Activated CD8-positive, alpha-beta T cell treated with anti-CD3 and anti-CD28 coated beads for 36 hours (primary cell): ENCODE measurements around the gene SPATA16. TPM values are rescaled to one million over a fixed set of nuclear protein-coding genes. Genes with fewer than 3 reads are reported as not detected.
"Not testable (repeated sequence)": the region's sequence is repeated elsewhere in the genome, so short reads cannot be mapped to it uniquely, and the experiment has no call there.

ENCODE experiments used
- ATAC-seq: fragments of 200-7000 bp; cut with Tn5 transposase; one replicate; pipeline ENCODE4 v1.10.0; 2021; ENCODE audit warnings: mild to moderate bottlenecking, moderate library complexity
- CTCF ChIA-PET: fragments of 350-600 bp; sonication (Branson Sonifier 250); formaldehyde crosslinking; loops from one replicate; lab custom pipeline; 2021; ENCODE audit warnings: antibody characterized with exemption; lab: Charles Lee
- POLR2A ChIA-PET: fragments of 350-600 bp; sonication (Branson Sonifier 250); formaldehyde crosslinking; loops from one replicate; lab custom pipeline; 2021; ENCODE audit warnings: antibody characterized with exemption; lab: Charles Lee
- DNase-seq: peaks from one replicate; pipeline ENCODE4 v3.0.0-alpha.2; 2020
- H3K27ac Mint-ChIP-seq: one replicate; pipeline ENCODE4 v1.8.0; 2021; ENCODE audit warnings: mild to moderate bottlenecking, mixed read lengths
- H3K27me3 Mint-ChIP-seq: one replicate; pipeline ENCODE4 v1.8.0; 2021; ENCODE audit warnings: mixed read lengths
- H3K36me3 Mint-ChIP-seq: one replicate; pipeline ENCODE4 v1.8.0; 2021; ENCODE audit warnings: low read depth, mixed read lengths
- H3K4me1 Mint-ChIP-seq: one replicate; pipeline ENCODE4 v1.8.0; 2021; ENCODE audit warnings: low read depth, mixed read lengths
- H3K4me3 Mint-ChIP-seq: one replicate; pipeline ENCODE4 v1.8.0; 2021; ENCODE audit warnings: mild to moderate bottlenecking, moderate library complexity, mixed read lengths
- H3K9me3 Mint-ChIP-seq: one replicate; pipeline ENCODE4 v1.8.0; 2021; ENCODE audit warnings: mixed read lengths
- intact Hi-C: fragments of 100-400 bp; cut with micrococcal nuclease; formaldehyde crosslinking; loops from one replicate; pipeline ENCODE4 v1.10.0; 2022
- total RNA-seq, 2 experiments: library from RNA; stranded (reverse); gene quantifications; one replicate each; pipeline ENCODE4 v1.2.3, GENCODE V29; 2021
- TF ChIP-seq, protein P1 (sequence below): fragments of 200-600 bp; IDR thresholded peaks from one replicate; pipeline ENCODE4 v1.8.0; 2022; ENCODE audit warnings: antibody characterized with exemption, mild to moderate bottlenecking

The SPATA16 gene, protein sequence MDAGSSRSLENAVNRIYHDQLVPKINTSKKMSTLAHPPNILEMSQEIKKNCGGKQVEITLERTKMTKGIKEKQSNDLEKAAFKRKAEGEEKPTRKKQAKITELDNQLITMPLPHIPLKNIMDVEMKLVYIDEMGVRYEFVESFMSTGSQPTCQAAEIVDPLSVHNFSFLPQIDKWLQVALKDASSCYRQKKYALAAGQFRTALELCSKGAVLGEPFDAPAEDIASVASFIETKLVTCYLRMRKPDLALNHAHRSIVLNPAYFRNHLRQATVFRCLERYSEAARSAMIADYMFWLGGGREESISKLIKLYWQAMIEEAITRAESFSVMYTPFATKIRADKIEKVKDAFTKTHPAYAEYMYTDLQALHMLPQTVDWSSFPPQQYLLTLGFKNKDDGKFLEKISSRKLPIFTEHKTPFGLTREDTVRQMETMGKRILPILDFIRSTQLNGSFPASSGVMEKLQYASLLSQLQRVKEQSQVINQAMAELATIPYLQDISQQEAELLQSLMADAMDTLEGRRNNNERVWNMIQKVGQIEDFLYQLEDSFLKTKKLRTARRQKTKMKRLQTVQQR
- total RNA-seq: not detected

DNA sequence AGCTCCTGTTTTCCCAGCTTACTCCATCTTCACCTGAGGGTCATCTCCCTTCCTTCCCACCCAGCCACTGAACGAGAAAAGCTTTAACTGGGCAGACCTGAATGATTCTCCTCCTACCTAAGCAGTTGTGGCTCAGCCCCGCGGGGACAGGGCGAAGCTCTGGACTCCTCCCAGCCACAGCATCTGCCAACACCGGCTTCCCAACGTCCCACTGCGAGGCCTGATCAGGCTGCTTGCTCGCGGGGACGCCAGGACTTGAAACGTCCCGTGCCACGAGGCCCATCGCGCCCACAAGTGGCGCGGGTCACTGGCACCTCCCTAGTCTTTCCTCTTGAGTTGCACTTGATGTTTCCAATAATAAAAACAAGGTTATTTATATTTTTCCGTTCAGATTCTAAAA, at the start of gene SPATA16:
SPATA16 (minus strand) TSS at position 250 of the 400 bp plus-strand sequence. CDS start 23,504 bp downstream, outside the sequence.
- CTCF ChIA-PET: no interaction called here
- Mint-ChIP-seq H3K36me3 (no peaks in the 10 kb centered on the region), H3K4me3 (no peak within 1 kb of the TSS), H3K4me1 (no peaks in the 10 kb centered on the region), H3K27me3 (no peaks in the 10 kb centered on the region), H3K27ac (no peak within 1 kb of the TSS), H3K9me3 (no peaks in the 10 kb centered on the region)
- intact Hi-C loops: no loop called here
- DNase-seq: no peak
- POLR2A ChIA-PET: no interaction called here
- TF ChIP-seq, protein P1, sequence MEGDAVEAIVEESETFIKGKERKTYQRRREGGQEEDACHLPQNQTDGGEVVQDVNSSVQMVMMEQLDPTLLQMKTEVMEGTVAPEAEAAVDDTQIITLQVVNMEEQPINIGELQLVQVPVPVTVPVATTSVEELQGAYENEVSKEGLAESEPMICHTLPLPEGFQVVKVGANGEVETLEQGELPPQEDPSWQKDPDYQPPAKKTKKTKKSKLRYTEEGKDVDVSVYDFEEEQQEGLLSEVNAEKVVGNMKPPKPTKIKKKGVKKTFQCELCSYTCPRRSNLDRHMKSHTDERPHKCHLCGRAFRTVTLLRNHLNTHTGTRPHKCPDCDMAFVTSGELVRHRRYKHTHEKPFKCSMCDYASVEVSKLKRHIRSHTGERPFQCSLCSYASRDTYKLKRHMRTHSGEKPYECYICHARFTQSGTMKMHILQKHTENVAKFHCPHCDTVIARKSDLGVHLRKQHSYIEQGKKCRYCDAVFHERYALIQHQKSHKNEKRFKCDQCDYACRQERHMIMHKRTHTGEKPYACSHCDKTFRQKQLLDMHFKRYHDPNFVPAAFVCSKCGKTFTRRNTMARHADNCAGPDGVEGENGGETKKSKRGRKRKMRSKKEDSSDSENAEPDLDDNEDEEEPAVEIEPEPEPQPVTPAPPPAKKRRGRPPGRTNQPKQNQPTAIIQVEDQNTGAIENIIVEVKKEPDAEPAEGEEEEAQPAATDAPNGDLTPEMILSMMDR: no peak
- ATAC-seq: no peak

DNA sequence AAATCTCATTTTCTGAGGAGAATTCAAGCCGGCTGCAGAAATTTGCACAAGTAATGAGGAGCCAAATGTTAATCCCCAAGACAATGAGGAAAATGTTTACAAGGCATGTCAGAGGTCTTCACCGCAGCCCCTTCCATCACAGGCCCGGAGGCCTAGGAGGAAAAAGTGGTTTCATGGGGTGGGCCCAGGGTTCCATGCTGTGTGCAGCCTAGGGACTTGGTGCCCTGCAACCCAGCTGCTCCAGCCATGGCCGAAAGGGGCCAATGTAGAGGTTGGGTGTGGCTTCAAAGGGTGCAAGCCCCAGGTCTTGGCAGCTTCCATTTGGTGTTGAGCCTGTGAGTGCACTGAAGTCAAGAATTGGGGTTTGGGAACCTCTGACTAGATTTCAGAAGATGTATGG, 42.0 kb upstream of the SPATA16 start:
- H3K27ac Mint-ChIP-seq, ATAC-seq, CTCF ChIA-PET, H3K4me1 Mint-ChIP-seq, intact Hi-C loops, DNase-seq, H3K4me3 Mint-ChIP-seq, H3K36me3 Mint-ChIP-seq, H3K27me3 Mint-ChIP-seq: not testable (repeated sequence)
- H3K9me3 Mint-ChIP-seq: peaks cover 12% of the 10 kb centered on the region
- POLR2A ChIA-PET: interaction anchor here (0.6 kb wide), 1 partner anchor 190 kb away, joined by 4 read pairs; no protein-coding TSS in a partner anchor

DNA sequence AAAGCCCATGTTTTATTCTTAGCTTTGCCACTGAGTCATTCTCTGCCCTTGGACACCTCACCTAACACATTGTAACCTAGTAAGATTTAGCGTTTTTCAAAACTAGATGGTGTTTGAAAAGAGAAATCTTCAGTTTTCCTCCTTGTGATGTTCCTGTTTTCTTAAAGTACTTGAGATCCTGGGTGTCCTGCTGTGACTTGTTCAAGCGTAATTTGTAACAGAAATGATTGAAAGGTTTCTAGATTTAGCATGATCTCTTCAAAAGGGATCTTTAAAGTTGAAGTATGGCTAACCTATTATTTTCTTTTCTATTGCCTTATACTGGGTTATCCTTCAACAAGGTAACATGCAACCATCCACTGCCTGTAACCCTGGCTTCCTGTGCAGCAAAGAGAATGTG, 32.6 kb upstream of the SPATA16 start:
- DNase-seq (no peak), ATAC-seq (no peak)
- H3K27me3 Mint-ChIP-seq: no peaks in the 10 kb centered on the region
- H3K27ac Mint-ChIP-seq: no peak overlapping the region
- no peaks in the 10 kb centered on the region for H3K9me3 Mint-ChIP-seq
- H3K36me3 Mint-ChIP-seq: no peaks in the 10 kb centered on the region
- CTCF ChIA-PET: no interaction called here
- POLR2A ChIA-PET: no interaction called here
- TF ChIP-seq, protein P1: no peak
- no peaks in the 10 kb centered on the region for H3K4me1 Mint-ChIP-seq
- no peak overlapping the region for H3K4me3 Mint-ChIP-seq
- intact Hi-C loops: no loop called here

DNA sequence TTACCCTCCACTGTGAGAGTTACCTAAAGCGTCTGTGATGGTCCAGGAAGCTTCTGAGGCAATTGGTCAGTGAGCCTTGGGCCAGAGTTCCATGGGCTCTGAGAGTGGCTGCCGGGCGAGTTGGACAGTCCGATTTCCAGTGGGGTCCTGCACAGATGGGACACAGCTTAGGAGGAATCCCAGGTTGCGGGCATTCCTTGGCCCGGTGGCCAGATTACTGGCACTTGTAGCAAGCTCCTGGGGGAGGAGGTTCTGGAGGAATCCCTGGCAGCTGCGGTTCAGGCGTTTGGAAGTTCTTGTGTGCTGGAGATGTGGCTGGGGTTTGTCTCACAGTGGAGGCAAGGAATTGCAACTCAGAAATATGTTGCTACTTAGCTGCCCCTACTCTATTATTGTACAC, 18.1 kb upstream of the SPATA16 start:
- H3K4me3 Mint-ChIP-seq, intact Hi-C loops, H3K27me3 Mint-ChIP-seq, DNase-seq, H3K9me3 Mint-ChIP-seq, H3K36me3 Mint-ChIP-seq, CTCF ChIA-PET, ATAC-seq, H3K4me1 Mint-ChIP-seq, H3K27ac Mint-ChIP-seq, POLR2A ChIA-PET: not testable (repeated sequence)

DNA sequence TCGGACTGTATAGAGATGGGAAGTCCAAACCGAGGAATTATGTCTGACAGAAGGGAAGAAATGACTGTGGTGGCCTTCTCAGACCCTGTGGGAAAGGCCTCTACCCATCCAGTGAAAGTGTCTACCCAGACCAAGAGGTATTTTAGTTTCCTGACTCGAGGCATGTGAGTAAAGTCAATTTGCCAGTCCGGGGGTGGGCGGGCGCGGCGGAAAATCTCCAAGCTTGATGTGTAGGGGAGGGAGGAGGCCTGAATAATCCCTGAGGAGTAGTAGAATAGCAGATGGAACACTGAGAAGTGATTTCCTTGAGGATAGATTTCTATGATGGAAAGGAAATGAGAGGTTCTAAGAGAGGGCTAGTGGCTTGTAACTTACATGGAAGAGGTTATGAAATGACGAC, 15.5 kb upstream of the SPATA16 start:
- intact Hi-C loops, H3K27ac Mint-ChIP-seq, H3K4me3 Mint-ChIP-seq, CTCF ChIA-PET, H3K36me3 Mint-ChIP-seq, POLR2A ChIA-PET, DNase-seq, H3K9me3 Mint-ChIP-seq, H3K27me3 Mint-ChIP-seq, H3K4me1 Mint-ChIP-seq, ATAC-seq: not testable (repeated sequence)

DNA sequence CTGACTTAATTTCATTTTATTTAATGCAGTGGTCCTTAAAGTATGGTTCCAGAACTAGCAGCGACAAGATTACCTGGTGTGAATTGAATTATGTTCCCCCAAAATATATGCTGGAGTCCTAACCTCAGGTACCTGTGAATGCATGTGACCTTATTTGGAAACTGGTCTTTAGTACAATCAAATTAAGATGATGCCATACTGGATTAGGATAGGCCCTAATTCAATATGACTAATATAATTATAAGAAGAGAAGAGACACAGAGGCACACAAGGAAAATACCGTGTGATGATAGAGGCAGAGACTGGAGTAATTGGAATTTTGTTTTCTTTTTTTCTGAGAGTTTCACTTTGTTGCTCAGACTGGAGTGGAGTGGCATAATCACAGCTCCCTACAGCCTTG, 12.6 kb upstream of the SPATA16 start:
- H3K4me3 Mint-ChIP-seq: no peak overlapping the region
- no peaks in the 10 kb centered on the region for H3K27me3 Mint-ChIP-seq
- CTCF ChIA-PET: no interaction called here
- H3K27ac Mint-ChIP-seq: no peak overlapping the region
- ATAC-seq (no peak), DNase-seq (no peak)
- TF ChIP-seq, protein P1: no peak
- intact Hi-C loops: no loop called here
- POLR2A ChIA-PET: no interaction called here
- H3K4me1 Mint-ChIP-seq: no peaks in the 10 kb centered on the region
- no peaks in the 10 kb centered on the region for H3K36me3 Mint-ChIP-seq
- H3K9me3 Mint-ChIP-seq: no peaks in the 10 kb centered on the region
